Activated CD8-positive, alpha-beta memory T cell treated with anti-CD3 and anti-CD28 coated beads for 1 hour (primary cell): Measurements from ENCODE around the gene PTPRN2.

Experiments used
- DNase-seq, 2 donors: peaks; one replicate each; pipeline ENCODE4 v3.0.0-alpha.2; 2020; ENCODE audit warnings: low read depth in 1 of 2; ENCODE audit errors: extremely low read depth in 1 of 2

PTPRN2 gene

GRCh38 chr7:158094046-158094445 is 493.6 kb downstream of the PTPRN2 start:
- no peak for DNase-seq

GRCh38 chr7:158093156-158093796 is 494.3 kb downstream of the PTPRN2 start:
- no peak for DNase-seq

- no peak for DNase-seq
Observed at GRCh38 chr7:158087196-158087595, 500.4 kb downstream of the PTPRN2 start.

- DNase-seq = no peak
Observed at GRCh38 chr7:158085741-158086695, 501.6 kb downstream of the PTPRN2 start.

- DNase-seq = no peak
Observed at GRCh38 chr7:158084555-158084954, 503.1 kb downstream of the PTPRN2 start.

- DNase-seq = no peak
Observed at GRCh38 chr7:158083526-158084310, 503.9 kb downstream of the PTPRN2 start.

- DNase-seq = no peak
Observed at GRCh38 chr7:158082761-158083160, 504.9 kb downstream of the PTPRN2 start.

- DNase-seq = no peak
Observed at GRCh38 chr7:158080899-158081445, 506.7 kb downstream of the PTPRN2 start.

- no peak for DNase-seq
Observed at GRCh38 chr7:158077934-158078910, 509.4 kb downstream of the PTPRN2 start.

GRCh38 chr7:158077151-158077840 is 510.3 kb downstream of the PTPRN2 start:
- DNase-seq = no peak

GRCh38 chr7:158076656-158077055 is 511.0 kb downstream of the PTPRN2 start:
- no peak for DNase-seq

- no peak for DNase-seq
Observed at GRCh38 chr7:158076215-158076614, 511.4 kb downstream of the PTPRN2 start.

- DNase-seq = no peak
Observed at GRCh38 chr7:158075633-158076001, 512.0 kb downstream of the PTPRN2 start.

- DNase-seq = no peak
Observed at GRCh38 chr7:158074896-158075632, 512.6 kb downstream of the PTPRN2 start.

- no peak for DNase-seq
Observed at GRCh38 chr7:158073845-158074840, 513.5 kb downstream of the PTPRN2 start.

GRCh38 chr7:158072991-158073730 is 514.5 kb downstream of the PTPRN2 start:
- DNase-seq = no peak
